ENCODE measurements around the gene NKX2-3. TPM values are rescaled to one million over a fixed set of nuclear protein-coding genes. Genes with fewer than 3 reads are reported as not detected.

NKX2-3 gene
- total RNA-seq, 1 donor, result not detected

GRCh38 chr10:99531696-99532593, 797 bp upstream of the NKX2-3 start:
- H3K4me3 ChIP-seq (ENCODE audit: low read depth, low read length), result no peak overlapping the region
- DNase-seq (ENCODE audit: low read depth), result no peak
- TF ChIP-seq, protein P1, sequence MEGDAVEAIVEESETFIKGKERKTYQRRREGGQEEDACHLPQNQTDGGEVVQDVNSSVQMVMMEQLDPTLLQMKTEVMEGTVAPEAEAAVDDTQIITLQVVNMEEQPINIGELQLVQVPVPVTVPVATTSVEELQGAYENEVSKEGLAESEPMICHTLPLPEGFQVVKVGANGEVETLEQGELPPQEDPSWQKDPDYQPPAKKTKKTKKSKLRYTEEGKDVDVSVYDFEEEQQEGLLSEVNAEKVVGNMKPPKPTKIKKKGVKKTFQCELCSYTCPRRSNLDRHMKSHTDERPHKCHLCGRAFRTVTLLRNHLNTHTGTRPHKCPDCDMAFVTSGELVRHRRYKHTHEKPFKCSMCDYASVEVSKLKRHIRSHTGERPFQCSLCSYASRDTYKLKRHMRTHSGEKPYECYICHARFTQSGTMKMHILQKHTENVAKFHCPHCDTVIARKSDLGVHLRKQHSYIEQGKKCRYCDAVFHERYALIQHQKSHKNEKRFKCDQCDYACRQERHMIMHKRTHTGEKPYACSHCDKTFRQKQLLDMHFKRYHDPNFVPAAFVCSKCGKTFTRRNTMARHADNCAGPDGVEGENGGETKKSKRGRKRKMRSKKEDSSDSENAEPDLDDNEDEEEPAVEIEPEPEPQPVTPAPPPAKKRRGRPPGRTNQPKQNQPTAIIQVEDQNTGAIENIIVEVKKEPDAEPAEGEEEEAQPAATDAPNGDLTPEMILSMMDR (IDR thresholded peaks at IDR 0.05; ENCODE audit: insufficient read depth, low read depth, low read length), result no peak

DNA sequence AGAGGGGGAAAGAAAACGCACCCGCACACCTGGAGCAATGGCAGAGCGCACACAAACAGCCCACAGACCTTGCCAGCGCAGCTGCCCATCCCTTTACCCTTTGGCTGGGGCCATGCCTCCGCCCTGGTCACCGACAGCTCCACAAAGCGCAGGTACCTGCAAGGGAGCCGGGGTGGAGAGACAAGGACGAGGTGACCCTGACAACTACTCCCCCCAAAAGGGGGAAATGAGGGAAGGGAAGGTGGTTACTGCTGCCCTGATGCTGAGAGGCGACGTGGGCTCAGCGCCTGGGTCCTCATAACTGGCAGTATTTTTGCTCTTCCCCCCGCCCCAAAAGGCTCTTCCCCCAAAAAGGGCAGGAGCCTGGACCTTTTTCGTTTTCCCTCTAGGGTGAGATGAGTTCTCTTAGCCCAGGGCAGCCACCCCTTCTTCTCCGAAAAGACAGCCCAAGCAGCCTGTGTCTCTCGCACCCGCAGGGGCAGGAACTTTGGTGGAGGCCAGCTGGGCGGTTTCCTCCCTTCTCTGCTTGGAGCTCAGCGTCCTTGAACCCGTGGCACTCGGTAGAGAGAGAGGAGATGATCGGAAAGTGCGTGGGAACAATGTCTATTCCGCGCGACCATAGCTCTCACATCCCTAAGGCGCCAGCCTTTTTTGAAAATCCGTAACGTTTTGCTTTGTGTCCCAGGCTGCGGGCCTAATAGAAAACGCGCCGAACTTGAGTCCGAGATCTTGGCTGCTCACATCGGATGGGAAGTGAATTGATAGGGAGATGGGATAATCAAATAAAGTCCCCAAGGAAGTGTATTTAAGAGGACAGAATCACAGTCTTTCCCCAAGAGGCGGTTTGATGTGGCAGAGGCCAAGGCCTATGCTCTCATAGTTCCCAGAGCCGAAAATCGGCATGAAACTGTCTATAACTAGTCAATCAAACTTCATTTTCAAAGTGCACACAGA, 1.0 kb downstream of the NKX2-3 start:
- DNase-seq (ENCODE audit: low read depth), result no peak

DNA sequence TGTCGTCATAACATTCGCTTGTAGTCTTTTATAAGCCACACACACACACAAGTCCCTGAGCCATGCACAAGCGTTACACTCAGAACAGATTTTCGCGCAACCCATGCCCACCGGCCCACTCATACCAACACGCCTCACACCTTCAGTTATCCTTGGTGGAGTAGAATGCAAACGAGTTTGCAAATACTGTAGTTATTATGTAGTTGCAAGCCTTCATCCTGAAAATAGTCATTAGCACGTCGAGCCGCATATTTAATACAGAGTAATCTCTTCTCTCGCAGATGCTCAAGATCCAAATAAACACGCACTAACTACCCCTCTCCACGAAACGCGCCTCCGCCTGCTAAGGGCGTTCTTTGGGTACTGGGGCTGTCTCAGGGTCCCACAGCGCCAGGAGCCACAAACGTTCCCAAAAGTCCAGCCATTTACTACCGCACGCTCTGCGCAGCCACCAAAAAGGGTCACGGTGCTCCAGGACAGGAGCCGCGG, 1.8 kb downstream of the NKX2-3 start:
- TF ChIP-seq, protein P1 (IDR thresholded peaks at IDR 0.05; ENCODE audit: insufficient read depth, low read depth, low read length), result no peak
- no peak for DNase-seq (ENCODE audit: low read depth)
- H3K4me3 ChIP-seq (ENCODE audit: low read depth, low read length), result no peak overlapping the region

More for the DNA sequence above, 1.0 kb downstream of the NKX2-3 start:
- no peak overlapping the region for H3K4me3 ChIP-seq (ENCODE audit: low read depth, low read length)
- TF ChIP-seq, protein P1 (IDR thresholded peaks at IDR 0.05; ENCODE audit: insufficient read depth, low read depth, low read length), result no peak

GRCh38 chr10:99534939-99535763, 2.4 kb downstream of the NKX2-3 start:
- H3K4me3 ChIP-seq (ENCODE audit: low read depth, low read length), result no peak overlapping the region
- TF ChIP-seq, protein P1 (IDR thresholded peaks at IDR 0.05; ENCODE audit: insufficient read depth, low read depth, low read length), result no peak
- DNase-seq (ENCODE audit: low read depth), result peak; percentile 12

DNA sequence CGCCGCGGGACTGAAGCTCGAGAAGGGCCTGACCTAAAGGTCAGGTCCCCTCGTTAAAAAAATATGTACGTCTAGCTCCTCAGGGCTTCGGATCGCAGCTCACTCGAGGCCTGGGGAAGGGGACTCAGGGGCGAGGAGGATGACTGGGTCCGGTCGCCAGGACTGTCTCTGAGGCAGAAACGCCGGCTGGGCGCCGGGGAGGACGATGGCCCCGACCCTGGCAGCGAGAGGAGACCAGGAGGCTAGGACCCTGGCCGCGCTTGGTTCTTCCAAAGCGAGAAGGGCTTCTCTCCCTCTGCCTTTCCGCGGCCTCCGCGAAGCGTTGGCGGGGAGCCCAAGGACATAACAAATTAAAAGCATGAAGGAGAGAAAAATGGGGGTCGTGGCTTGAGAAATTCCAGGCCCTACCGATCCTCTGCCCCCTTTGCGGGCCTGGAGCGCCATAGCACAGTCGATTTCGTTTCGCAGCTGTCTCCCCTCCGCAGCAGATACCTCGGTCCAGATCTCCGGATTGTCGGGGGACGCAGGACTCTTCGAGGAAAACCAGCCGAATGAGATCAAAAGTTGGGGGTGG, 3.1 kb downstream of the NKX2-3 start:
- DNase-seq (ENCODE audit: low read depth), result no peak
- TF ChIP-seq, protein P1 (IDR thresholded peaks at IDR 0.05; ENCODE audit: insufficient read depth, low read depth, low read length), result no peak
- no peak overlapping the region for H3K4me3 ChIP-seq (ENCODE audit: low read depth, low read length)
